Lung (tissue), 12 donors: ENCODE data around the gene GUCY2F. TPM values are rescaled to one million over a fixed set of nuclear protein-coding genes. Genes with fewer than 3 reads are reported as not detected.

Experiments used
- ATAC-seq: fragments of 200-7000 bp; cut with Tn5 transposase; one replicate; pipeline ENCODE4 v1.9.1; 2020; ENCODE audit warnings: moderate number of reproducible peaks; ENCODE audit not compliant: insufficient read depth, low FRiP score
- DNase-seq, 3 donors: peaks; one replicate each; pipeline ENCODE4 v3.0.0-alpha.2; 2013 to 2017
- H3K27ac ChIP-seq, 2 donors: one replicate each; pipeline ENCODE4 v1.5.1; 2013; ENCODE audit warnings: mild to moderate bottlenecking in 2 of 2, moderate library complexity in 2 of 2, control low read depth in 1 of 2, inconsistent platforms in 1 of 2, low read depth in 1 of 2, low read length in 1 of 2
- H3K27me3 ChIP-seq, 3 donors: one replicate each; pipeline ENCODE4 v1.5.1; 2013; ENCODE audit warnings: low read length in 2 of 3; ENCODE audit not compliant: control insufficient read depth in 3 of 3, insufficient read depth in 3 of 3
- H3K36me3 ChIP-seq, 4 donors: one replicate each; pipeline ENCODE4 v1.5.1; 2013; ENCODE audit warnings: low read length in 4 of 4, mild to moderate bottlenecking in 1 of 4, moderate library complexity in 1 of 4; ENCODE audit not compliant: control insufficient read depth in 4 of 4, insufficient read depth in 4 of 4
- H3K4me1 ChIP-seq, 5 donors: one replicate each; pipeline ENCODE4 v1.5.1; 2013; ENCODE audit warnings: low read length in 5 of 5, mild to moderate bottlenecking in 2 of 5, moderate library complexity in 1 of 5; ENCODE audit not compliant: control insufficient read depth in 5 of 5, insufficient read depth in 5 of 5
- H3K4me3 ChIP-seq: one replicate; pipeline ENCODE4 v1.5.1; 2013; ENCODE audit warnings: mild to moderate bottlenecking, control low read depth, moderate library complexity
- H3K9ac ChIP-seq, 2 donors: one replicate each; pipeline ENCODE4 v1.5.1; 2013; ENCODE audit warnings: low read length in 2 of 2, control low read depth in 1 of 2; ENCODE audit not compliant: insufficient read depth in 1 of 2
- H3K9me3 ChIP-seq, 4 donors: one replicate each; pipeline ENCODE4 v1.5.1; 2013; ENCODE audit warnings: low read length in 3 of 4, mild to moderate bottlenecking in 1 of 4, moderate library complexity in 1 of 4; ENCODE audit not compliant: control insufficient read depth in 4 of 4, insufficient read depth in 3 of 4
- CTCF ChIP-seq: IDR thresholded peaks from 2 replicates; pipeline ENCODE4 v1.5.1; 2012; ENCODE audit warnings: mild to moderate bottlenecking; ENCODE audit errors: control extremely low read depth, extremely low read depth
- WGBS, 2 donors: extraction: QIAGEN DNeasy Blood & Tissue Kit; methylation state at CpG; one replicate each; pipeline ENCODE4 v1.1.7; 2013; 5-methylcytosine and 5-hydroxymethylcytosine counted together
- polyA plus RNA-seq, 2 donors: library from polyadenylated mRNA; stranded (reverse); fragments of 200-250 nt; gene quantifications; one replicate each; pipeline ENCODE4 v1.2.1, GENCODE V29; 2013
- total RNA-seq, 2 donors: library from RNA; depleted of rRNA in 1 of 2; stranded (reverse); fragments of >200 nt in 1 of 2; gene quantifications; one replicate each; pipeline ENCODE4 v1.2.1, GENCODE V29; 2014 to 2021
- donor health status: control.
- donor health status: control.
- donor health status: Bipolar disorder and iron deficiency.
- donor health status: healthy.
- donor health status: DM: yes; HTN: yes; CAD: no.

The GUCY2F gene
- total and polyA plus RNA-seq, 4 donors, result 0.03 TPM; not detected in 3

DNA sequence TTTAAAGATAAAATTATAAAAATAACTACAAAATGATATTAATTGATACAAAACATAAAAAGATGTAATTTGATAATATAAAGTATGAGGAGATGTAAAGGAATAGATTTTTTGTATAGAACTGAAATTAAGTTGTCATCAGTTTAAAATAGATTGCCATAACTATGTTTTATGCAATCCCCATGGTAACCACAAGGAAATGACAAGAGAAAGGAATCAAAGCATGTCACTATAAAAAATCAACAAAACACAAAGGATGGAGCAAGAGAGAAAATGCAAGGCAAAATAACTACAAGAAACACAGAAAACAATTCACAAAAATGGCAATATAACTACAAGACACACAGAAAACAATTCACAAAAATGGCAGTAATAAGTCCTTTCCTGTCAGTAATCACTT is 27.0 kb upstream of the GUCY2F start:
- no peak for TF ChIP-seq CTCF
- no peak overlapping the region for H3K27ac ChIP-seq
- no peak for ATAC-seq
- no peak for DNase-seq
- no peaks in the 10 kb centered on the region for H3K36me3 ChIP-seq
- no peaks in the 10 kb centered on the region for H3K4me1 ChIP-seq
- H3K27me3 ChIP-seq, result peaks cover 0 to 34% (median 9%) of the 10 kb centered on the region in 3 donors
- H3K9me3 ChIP-seq, result no peaks in the 10 kb centered on the region
- no peak overlapping the region for H3K9ac ChIP-seq
- no peak overlapping the region for H3K4me3 ChIP-seq

GRCh38 chrX:109501176-109501575 is 19.3 kb upstream of the GUCY2F start:
- 52 to 81% methylated on average over 3 of the region's 3 CpGs for WGBS, 2 donors
- no peaks in the 10 kb centered on the region for H3K36me3 ChIP-seq
- ATAC-seq (no peak), DNase-seq (no peak)
- peaks cover 0 to 47% (median 14%) of the 10 kb centered on the region in 3 donors for H3K27me3 ChIP-seq
- H3K4me1 ChIP-seq, result no peaks in the 10 kb centered on the region
- H3K9me3 ChIP-seq, result peaks cover 0 to 4% (median 0%) of the 10 kb centered on the region in 4 donors
- no peak overlapping the region for H3K9ac ChIP-seq
- no peak overlapping the region for H3K4me3 ChIP-seq
- H3K27ac ChIP-seq, result no peak overlapping the region
- TF ChIP-seq CTCF, result no peak

- peaks cover 0 to 45% (median 12%) of the 10 kb centered on the region in 3 donors for H3K27me3 ChIP-seq
- H3K4me3 ChIP-seq, result no peak overlapping the region
- no peak overlapping the region for H3K27ac ChIP-seq
- H3K36me3 ChIP-seq, result no peaks in the 10 kb centered on the region
- WGBS, 2 donors, result 80 to 100% methylated on average over 1 of the region's 1 CpG
- no peaks in the 10 kb centered on the region for H3K4me1 ChIP-seq
- ATAC-seq (no peak), DNase-seq (no peak)
- TF ChIP-seq CTCF, result no peak
- no peak overlapping the region for H3K9ac ChIP-seq
- H3K9me3 ChIP-seq, result peaks cover 0 to 4% (median 0%) of the 10 kb centered on the region in 4 donors
Observed at GRCh38 chrX:109498434-109498833, 16.5 kb upstream of the GUCY2F start.

GRCh38 chrX:109489174-109489573 is 7.3 kb upstream of the GUCY2F start:
- no peak for TF ChIP-seq CTCF
- ATAC-seq (no peak), DNase-seq (no peak)
- no peaks in the 10 kb centered on the region for H3K9me3 ChIP-seq
- no peaks in the 10 kb centered on the region for H3K36me3 ChIP-seq
- no peak overlapping the region for H3K9ac ChIP-seq
- H3K27ac ChIP-seq, result no peak overlapping the region
- peaks cover 3 to 31% (median 9%) of the 10 kb centered on the region in 3 donors for H3K27me3 ChIP-seq
- H3K4me1 ChIP-seq, result no peaks in the 10 kb centered on the region
- H3K4me3 ChIP-seq, result no peak overlapping the region
- WGBS, 2 donors, result 81 to 97% methylated on average over 2 of the region's 2 CpGs
